8988T (cell line): ENCODE data around the gene DECR2.
A peak's percentile ranks its signal among the peaks of the same experiment; 100 is the strongest.
"Not testable (repeated sequence)": the region's sequence is repeated elsewhere in the genome, so short reads cannot be mapped to it uniquely, and the experiment has no call there.

Source experiments
- DNase-seq: peaks from one replicate; pipeline ENCODE4 v3.0.0; 2011

Gene DECR2

DNA sequence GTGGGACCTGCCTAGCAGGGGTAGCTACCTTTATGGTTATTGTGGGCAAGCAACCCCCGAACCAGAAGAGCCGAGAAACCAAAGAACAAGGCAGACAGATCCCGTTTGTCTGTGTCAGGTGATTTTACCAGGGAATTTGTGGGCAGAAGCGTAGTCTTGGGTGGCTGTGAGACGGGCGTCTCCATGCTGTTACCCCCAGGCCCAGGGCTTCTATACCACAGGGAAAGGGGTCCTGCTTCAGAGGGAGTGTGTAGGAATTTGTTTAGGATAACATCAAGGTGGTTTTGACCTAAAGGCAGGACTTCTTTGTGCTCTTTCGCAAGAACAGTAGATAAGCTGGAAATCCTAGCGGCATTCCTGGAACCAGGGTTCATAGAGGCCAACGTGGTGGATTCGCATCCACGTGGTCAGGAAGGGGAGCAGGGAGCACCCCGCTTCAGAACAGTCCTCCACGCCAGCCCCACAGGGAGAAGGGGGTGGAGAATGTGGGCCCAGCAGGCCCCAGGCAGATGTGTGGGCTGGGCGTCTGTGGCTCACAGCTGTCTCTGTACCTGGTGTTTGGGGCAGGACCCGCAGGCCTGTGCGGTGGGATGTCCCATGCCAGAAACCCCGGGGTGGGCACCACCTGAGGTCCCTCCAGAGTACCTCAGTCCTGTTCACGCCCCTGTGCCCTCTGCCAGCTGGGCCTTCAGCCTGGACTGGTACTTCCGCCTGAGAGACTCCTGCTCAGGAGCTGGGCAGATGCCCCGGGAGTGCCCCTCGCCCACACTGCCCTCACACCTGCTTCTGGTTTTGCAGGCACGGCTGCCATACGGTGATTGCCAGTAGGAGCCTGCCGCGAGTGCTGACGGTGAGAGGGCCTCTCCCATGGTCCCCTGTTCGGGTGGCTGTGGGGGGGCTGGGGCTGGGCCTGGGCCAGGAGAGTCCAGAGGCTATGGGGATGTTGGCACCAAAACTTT is 4.1 kb downstream of the DECR2 start:
- no peak for DNase-seq

DNA sequence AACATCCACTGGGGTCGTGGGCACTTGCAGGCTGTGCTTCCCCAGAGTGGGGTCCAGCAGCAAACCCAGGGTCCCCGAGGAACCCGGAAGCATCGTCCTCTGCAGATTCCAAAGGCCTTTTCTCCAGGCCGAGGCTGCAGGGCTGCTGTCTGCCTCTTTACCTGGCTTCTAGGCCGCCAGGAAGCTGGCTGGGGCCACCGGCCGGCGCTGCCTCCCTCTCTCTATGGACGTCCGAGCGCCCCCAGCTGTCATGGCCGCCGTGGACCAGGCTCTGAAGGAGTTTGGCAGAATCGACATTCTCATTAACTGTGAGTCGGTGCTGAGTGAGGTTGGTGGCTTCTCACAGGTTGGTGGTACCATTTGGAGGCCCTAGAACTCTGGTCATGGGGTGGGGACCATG is 5.6 kb downstream of the DECR2 start:
- DNase-seq = no peak

DNA sequence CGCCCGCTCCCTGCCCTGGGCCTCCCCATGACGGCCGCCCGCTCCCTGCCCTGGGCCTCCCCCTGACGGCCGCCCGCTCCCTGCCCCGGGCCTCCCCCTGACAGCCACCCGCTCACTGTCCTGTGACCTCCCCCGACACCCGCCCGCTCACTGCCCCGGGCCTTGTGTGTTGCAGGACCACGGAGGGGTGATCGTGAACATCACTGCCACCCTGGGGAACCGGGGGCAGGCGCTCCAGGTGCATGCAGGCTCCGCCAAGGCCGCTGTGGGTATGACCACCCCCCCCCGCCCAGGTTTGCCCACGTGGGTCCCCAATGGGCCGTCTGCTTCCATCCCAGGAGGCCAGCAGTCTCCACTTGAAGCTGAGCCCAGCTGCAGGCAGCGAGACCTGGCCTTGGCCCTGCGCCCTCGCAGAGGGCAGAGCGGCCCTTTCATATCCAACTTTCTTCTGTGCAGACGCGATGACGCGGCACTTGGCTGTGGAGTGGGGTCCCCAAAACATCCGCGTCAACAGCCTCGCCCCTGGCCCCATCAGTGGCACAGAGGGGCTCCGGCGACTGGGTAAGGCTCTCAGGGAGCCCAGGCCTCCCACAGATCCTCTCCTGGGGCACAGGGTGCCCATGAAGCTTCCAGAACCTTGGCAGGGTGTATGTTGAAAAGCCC is 9.0 kb downstream of the DECR2 start:
- DNase-seq = no peak

DNA sequence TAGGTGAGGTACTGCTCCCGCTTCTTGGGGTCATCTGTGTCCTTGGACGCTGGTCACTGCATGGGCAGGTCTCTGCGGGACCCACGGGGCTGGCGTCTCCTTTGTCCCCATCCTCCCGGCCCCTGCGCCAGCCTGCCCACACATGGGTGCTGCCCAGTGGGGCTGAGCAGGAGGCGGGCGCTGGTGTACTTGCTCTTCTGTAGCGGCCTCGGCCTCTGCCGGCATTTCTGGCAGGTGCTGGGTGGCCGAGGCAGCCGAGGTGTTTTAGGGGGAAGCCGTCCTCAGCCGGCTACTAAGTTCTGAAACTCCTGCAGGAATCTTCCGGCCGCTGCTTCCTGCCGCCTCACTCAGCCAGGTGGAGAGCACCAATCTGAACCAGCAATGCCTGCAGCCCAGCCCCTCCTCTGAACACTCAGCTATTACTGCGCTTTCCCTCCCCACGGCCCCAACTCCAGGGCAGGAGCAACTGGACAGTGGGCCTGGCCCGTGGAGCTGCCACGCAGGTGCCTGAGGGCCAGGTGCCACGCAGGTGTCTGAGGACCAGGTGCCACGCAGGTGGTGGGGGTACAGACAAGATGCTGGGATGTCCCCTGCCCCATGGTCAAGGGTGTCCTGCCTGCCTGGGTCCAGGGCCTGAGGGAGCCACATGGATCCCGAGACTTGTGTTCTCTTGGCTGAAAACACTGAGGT is 10.0 kb downstream of the DECR2 start:
- DNase-seq = no peak

DNA sequence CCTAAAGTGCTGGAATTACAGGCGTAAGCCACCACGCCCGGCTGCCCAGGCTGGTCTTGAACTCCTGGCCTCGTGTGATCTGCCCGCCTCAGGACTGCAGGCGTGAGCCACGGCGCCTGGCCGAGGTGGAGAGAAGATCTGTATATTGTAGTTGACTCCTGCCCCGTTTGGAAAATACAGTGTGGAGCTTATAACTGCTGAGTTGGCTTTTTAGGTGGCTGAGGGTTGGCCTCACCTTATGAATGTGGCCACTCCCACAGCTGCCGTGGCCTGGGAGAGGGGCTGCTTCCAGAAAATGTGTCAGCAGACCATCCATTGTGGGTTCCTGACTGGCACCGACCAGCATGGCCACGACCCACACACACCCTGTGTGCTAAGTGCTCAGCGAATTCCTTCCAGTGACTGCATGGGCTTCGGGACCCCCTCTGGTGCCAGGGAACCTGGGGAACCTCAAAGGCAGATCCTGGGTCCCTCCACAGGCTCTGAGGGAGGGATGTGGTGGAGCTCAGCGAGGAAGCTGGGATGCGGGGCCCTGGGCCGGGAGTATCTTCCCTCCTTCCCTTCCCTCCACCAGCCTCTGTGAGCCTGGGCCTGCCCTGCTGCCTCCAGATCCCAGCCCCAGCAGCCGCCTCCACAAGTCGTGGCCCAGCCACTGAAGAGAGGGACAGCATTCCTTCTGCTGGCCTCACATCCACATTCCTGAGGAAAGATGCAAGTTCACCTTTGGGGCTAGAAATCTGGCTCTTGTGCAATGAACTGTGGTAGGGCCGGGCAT is 12.9 kb downstream of the DECR2 start:
- no peak for DNase-seq

DNA sequence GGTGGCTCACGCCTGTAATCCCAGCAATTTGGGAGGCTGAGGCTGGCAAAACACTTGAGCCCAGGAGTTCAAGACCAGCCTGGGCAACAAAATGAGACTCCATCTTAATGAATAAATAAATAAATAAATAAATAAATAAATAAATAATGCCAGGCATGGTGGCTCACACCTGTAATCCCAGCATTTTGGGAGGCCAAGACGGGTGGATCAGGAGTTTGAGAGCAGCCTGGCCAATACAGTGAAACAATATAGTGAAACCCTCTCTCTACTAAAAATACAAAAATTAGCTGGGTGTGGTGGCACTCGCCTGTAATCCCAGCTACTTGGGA is 13.4 kb downstream of the DECR2 start:
- not testable (repeated sequence) for DNase-seq

DNA sequence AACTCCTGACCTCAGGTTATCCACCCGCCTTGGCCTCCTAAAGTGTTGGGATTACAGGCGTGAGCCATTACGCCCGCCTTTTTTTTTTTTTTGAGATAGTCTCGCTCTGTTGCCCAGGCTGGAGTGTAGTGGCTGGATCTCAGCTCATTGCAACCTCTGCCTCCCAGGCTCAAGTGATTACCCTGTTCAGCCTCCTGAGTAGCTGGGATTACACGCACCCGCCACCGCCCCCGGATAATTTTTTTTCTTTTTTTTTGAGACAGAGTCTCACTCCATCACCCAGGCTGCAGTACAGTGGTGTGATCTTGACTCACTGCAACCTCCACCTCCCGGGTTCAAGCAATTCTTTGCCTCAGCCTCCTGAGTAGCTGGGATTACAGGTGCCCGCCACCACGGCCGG is 20.5 kb downstream of the DECR2 start:
- DNase-seq = not testable (repeated sequence)

DNA sequence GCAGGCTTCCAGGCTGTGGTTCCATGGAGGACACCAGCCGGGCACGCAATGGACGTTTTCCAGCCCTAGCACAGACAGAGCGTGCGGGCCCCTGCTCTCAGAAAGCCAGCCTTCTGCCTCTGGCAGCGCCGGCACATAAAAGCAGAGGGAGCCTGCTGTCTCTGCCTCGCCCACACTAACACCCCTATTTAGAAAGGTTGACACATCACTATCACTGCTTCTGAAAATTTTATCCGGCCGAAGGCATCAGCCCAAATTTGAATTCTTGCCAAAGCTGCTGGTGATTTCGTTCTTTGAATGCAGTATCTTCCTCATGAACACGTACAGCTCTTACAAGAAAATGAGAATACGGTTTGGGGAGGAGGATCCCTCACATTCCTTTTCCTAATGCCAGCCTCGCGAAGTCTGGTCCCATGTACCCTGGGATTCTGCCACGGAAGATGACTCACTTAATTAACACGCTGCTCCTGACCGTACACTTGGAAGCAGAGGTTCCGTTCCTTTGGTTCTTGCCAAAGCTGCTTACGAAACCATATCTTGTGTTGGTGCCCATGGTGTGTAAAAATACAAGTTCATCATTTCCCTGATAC is 22.4 kb downstream of the DECR2 start:
- peak; percentile 66 for DNase-seq

DNA sequence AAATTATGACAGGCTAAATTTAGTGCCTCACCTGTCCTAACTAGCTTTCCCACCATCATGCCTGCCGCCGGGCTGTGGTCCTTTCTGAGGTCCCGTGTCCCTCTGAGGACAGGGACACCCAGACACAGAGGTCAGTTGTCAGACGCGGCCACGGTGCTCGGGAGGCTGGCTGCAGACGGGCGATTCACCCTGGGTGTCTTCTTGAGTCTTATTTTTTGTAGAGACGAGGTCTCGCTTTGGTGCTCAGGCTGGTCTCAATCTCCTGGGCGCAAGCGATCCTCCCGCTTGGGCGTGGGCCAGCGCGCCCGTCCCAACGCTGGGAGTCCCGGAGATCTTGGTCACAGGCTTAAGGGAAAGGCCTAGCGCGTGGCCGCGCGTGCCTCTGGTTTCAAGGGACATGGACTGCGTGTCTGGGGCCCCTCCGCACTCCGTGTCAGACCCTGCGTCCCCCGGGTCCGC is 23.0 kb downstream of the DECR2 start:
- no peak for DNase-seq

DNA sequence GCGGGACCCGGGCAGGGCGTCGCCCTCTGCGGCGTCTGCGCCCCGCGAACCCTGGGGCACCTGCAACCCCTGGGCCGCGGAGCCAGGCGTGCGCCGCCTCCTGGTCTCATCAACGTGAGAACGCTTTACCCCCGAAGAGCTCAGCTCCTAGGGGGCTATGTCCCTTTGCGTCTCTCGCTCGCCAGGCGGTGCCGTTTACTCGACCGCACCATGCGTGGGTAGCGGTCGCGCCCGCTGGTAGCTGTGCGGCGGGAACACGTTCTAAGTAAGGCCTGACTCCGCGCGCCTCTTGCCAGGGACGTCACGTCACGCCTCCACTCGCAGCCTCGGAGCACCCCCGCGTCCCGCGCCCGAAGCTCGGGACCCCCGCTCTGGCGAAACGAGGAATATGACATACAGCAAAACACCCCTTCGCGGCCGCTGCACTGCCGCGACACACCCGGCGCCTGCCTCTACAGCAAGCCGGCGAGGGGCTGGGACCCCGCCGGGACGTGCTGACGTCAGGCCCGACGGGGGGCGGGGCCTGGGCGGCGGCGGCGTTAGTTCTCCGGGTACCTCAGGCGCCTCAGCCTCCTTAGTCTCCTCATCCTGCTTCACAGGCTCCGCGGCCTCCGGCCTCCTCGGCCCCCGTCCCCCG is 23.5 kb downstream of the DECR2 start, which contains the start of gene RAB11FIP3:
Gene RAB11FIP3 (plus strand): TSS at position 568 of the 637 bp plus-strand sequence. CDS start 358 bp downstream, outside the sequence.
- DNase-seq = peak; percentile 93

DNA sequence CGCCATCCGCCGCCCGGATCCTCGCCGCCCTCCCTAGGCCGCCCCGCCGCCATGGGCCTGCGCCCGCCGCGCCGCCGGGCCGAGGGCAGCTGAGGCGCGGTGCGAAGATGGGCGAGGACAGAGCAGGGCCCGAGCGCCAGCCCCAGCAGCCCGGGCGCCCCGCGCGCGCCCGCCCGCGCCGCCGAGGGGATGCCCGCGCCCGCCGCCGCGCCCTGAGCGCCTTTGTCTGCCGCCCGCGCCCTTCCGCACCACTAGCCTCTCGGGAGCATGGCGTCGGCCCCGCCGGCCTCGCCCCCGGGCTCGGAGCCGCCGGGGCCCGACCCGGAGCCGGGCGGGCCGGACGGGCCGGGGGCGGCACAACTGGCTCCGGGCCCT is 24.0 kb downstream of the DECR2 start:
- no peak for DNase-seq

DNA sequence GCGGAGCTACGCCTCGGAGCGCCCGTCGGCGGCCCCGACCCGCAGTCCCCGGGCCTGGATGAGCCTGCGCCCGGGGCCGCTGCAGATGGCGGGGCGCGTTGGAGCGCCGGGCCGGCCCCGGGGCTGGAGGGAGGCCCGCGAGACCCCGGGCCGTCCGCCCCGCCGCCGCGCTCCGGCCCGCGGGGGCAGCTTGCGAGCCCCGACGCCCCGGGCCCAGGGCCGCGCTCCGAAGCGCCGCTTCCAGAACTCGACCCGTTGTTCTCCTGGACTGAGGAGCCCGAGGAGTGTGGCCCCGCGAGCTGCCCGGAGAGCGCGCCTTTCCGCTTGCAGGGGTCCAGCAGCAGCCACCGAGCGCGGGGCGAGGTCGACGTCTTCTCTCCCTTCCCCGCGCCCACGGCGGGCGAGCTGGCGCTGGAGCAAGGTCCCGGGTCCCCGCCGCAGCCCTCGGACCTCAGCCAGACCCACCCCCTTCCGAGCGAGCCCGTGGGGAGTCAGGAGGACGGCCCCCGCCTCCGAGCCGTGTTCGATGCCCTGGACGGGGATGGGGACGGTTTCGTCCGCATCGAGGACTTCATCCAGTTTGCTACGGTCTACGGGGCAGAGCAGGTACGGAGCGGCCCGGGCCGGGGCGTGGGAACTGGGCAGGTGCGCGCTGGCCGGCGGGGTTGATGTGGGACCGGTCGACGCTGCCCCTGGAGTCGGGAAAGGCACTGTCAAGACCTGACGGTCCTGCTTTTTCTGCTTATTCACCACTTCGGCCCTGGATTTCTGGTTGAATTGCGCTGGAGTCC is 24.6 kb downstream of the DECR2 start:
- DNase-seq = no peak

DNA sequence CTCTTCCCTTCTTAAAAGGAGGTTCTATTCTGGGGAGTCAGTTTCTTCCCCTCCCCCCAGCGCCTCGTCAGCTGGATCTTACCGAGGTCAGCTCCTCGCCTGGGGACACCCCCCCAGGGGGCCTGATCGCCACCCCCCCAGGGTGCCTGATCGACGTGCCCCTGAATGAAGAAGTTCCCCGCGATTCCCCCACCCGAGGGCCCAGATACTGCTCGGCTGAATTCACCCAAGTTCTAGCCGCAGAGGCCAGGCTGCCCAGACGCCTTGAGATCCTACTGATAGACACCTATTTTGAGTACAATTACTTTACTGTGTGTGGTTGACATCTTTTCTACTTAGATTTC is 25.2 kb downstream of the DECR2 start:
- DNase-seq = no peak

DNA sequence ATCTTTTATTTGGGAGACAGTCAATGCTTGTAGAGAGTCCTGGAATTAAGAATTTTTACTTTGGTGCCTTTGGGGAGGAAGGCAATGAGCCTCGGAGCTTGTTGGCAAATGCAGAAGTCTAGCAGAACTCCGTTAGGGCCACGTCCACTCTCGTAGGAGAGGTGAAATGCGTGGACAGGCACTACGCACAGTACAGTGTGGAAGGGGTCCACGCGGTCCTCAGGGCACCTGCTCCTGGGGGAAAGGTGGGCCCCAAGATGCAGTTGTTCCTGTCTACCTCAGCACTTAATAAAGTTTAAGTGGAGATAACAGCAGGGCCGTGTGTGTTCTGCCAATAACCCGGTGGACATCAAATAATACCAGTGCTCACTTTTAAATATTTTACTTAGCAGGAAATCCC is 25.6 kb downstream of the DECR2 start:
- DNase-seq = no peak

DNA sequence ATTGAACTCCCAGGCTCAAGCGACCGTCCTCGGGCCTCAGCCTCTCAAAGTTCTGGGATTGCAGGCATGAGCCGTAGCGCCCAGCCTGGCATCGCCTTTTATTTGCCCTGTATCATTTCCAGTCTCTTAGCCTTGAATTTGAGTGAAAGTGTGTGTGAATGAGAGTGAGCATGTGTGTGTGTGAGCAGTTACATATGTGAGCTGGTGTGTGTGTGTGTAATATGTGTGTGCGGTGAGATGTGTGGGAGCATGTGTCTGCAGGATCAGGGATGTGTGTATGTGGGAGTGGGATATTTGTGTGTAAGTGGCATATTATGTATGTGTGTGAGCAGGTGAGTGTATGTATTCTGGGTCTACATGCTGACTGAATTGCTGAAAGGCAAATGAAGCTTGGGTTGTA is 29.2 kb downstream of the DECR2 start:
- DNase-seq = no peak

DNA sequence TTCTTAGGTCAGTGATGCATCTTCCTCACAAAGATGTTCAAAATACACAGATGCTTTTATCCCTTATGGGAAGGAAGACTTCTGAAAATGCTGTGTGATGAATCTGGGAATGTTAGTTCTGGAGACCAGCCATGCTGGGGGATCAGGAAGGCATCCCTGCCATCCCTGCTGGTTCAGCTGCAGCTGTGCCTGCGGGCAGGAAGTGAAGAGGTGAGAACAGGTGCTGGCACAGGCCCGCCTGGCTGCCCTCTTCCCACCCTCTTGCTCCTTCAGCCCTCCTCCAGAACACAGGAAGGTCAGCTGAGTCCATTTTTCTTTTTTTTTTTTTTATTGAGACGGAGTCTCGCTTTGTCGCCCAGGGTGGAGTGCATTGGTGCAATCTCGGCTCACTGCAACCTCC is 38.9 kb downstream of the DECR2 start:
- DNase-seq = no peak

DNA sequence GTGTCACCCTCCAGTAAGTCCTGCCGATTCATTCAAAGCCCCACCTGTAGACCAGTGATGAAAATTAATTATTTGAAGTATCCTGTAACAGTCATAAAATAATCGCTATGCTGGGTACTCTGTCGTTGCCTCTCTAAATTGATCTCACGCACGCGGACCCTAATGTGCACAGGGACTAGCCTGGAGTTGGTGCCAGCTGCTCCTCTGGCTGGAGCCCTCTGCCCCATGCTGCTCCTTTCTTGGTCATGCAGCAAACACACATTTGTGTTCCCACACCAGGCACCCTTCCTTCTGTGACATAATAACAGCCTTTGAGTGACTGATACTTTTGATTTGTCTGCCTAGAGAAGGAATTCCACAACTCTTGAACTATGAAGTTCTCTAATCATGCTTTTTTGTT is 39.8 kb downstream of the DECR2 start:
- DNase-seq = no peak

DNA sequence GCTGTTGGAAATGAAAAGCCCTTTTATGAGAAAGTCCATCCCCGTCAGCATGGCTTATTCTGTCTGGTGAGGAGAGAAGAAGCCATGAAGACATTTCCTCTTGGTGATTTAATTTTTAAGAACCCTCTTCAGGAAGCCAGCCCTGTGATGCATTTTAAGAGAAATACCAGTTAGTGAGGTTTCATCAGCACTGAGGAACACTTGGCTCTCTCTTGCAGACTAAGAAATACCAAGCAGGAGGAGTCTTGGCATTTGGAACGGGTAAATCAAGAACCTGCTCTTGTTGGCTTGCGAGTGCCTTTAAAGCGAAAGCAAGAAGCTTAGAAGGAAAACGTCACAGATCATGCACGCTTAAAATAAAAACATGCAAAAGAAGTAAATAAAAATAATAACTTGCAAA is 41.3 kb downstream of the DECR2 start:
- DNase-seq = no peak

DNA sequence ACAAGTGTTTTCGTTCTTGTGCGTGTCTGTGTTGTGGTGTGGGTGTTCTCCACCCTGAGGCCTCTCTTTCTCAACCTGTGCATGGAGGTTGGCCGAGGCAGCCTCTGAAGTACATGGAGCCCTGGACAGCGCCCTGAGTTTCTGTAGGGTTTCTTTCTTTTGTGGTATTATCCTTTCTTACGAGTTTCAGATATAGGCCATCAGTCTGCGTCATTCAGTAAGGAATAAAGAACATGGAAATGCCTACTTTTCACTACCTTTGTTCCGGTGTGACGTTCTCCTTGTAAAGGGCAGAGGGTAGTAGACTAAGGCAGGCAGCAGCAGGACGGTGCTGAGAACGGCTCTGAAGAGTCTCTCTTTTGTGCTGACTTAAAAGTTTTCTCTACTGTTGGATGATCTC is 42.3 kb downstream of the DECR2 start:
- no peak for DNase-seq

DNA sequence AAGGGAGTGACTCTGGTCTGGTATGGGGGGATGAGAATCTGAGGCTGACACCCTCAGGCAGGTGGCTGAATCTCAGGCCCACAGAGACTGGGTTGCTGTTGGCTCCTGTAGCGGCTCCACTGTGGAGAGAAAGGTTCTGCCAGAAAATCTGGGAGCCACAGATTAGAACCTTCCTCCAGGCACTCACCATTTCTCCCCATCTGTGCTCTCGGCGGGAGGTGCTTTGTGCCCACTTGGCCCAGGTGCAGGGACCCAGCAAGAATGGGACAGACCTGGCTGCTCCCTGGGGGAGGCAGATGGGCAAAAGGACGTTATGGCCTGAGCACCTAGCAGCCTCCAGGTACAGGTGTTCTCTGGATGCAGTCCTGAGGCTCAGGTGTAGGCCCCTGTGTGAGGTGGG is 43.9 kb downstream of the DECR2 start:
- DNase-seq = no peak

DNA sequence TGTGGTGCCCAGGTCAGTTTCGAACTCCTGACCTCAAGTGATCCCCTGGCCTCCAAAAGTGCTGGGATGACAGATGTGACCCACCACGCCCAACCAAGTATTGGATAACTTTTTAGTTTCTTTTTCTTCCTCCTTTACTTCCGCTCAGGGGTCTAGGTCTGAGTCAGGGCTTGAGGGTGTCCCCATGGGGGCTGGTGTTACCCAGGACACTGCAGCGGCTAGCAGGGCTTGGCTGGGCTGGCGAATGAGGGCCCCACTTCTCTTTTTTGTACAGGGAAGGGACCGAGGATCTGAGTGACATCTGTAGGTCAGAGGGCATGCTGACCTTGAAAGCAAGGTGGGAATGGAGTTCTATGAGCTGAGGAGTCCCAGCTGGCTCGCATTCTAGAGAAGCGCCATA is 48.7 kb downstream of the DECR2 start:
- no peak for DNase-seq
